CD4-positive, alpha-beta T cell treated with Interleukin-15 for 1 hour (primary cell): Measurements from ENCODE around the gene TM7SF2.

Experiments
- DNase-seq: peaks from one replicate; pipeline ENCODE4 v3.0.0-alpha.2; 2020

Gene TM7SF2

GRCh38 chr11:65090628-65091027, 21.0 kb upstream of the TM7SF2 start:
- no peak for DNase-seq

- no peak for DNase-seq
These were observed 16.2 kb upstream of the TM7SF2 start for GRCh38 chr11:65095427-65095826.

GRCh38 chr11:65095974-65096806, 15.5 kb upstream of the TM7SF2 start, which contains the start of gene VPS51:
TSS of gene VPS51 (plus strand) at chr11:65096214. CDS start at chr11:65096251, 37 bp downstream.
- DNase-seq = peak; percentile 87

GRCh38 chr11:65096926-65097325, 14.7 kb upstream of the TM7SF2 start:
- no peak for DNase-seq

- DNase-seq = no peak
These were observed 10.9 kb upstream of the TM7SF2 start for GRCh38 chr11:65100674-65101350.

- no peak for DNase-seq
These were observed 9.3 kb upstream of the TM7SF2 start for GRCh38 chr11:65102142-65103095.

- no peak for DNase-seq
These were observed 8.2 kb upstream of the TM7SF2 start for GRCh38 chr11:65103476-65103875.

- no peak for DNase-seq
These were observed 7.0 kb upstream of the TM7SF2 start for GRCh38 chr11:65104628-65105027.

- DNase-seq = no peak
These were observed 4.6 kb upstream of the TM7SF2 start for GRCh38 chr11:65107078-65107477.

GRCh38 chr11:65107751-65108468, 3.8 kb upstream of the TM7SF2 start:
- DNase-seq = no peak

- DNase-seq = no peak
These were observed 3.1 kb upstream of the TM7SF2 start for GRCh38 chr11:65108469-65109123.

- DNase-seq = no peak
These were observed 2.2 kb upstream of the TM7SF2 start for GRCh38 chr11:65109231-65110198.

- peak; percentile 90 for DNase-seq
These were observed 1.3 kb upstream of the TM7SF2 start for GRCh38 chr11:65110354-65110861.

GRCh38 chr11:65111159-65111743, 421 bp upstream of the TM7SF2 start:
- no peak for DNase-seq

- DNase-seq = peak; percentile 78
These were observed 1.1 kb downstream of the TM7SF2 start for GRCh38 chr11:65112546-65113360.

GRCh38 chr11:65113361-65113756, 1.7 kb downstream of the TM7SF2 start:
- DNase-seq = no peak

- DNase-seq = no peak
These were observed 2.2 kb downstream of the TM7SF2 start for GRCh38 chr11:65113839-65114238.

GRCh38 chr11:65114538-65115171, 3.0 kb downstream of the TM7SF2 start:
- no peak for DNase-seq
